Measurements from ENCODE around the gene PLPP4.

PLPP4 gene

DNA sequence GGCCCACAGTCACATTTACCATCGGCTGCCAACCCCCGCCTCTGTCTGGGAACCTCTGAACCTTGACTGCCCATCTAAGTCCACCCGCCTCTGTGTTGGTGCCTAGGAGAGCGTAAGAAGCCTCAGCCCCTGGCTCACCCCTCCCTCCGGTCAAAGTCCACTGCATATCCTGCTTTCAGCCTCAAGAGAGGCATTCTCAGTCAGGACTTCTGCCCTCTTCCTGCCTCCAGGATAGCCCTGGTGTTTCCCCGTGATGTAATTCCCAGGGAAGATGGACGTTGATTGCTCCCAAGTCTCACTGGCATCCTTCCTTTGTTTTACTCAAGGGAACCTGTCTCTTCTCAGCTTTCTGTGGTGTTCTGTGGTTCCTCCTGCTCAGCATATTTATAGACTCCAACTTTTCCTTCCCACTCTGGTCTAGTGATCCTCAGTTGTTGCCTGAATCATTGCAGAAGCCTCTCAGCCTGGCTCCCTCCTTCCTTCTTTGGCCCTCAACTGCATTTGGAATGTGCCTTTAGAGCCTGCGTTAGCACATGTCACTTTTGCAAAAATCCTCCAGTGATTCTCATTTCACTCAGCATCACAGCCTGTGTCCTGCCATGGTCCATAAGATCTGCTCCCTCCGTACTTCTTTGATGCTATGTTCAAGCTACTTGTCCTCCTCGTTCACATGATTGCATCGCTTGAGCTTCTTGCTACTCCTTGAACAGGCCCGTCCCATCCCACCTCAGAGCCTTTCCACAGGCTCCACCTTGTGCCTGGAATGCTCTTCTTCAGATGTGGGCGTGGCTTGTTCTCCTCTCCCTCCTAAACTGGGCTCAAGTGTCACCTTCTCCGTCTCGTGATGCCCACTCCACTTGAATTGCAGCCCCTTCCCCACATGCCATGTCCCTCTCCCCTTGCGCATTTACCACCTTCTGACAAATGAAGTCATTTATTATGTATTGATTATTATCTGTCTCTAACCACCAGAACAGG is 124.2 kb downstream of the PLPP4 start:
- DNase-seq = no peak

DNA sequence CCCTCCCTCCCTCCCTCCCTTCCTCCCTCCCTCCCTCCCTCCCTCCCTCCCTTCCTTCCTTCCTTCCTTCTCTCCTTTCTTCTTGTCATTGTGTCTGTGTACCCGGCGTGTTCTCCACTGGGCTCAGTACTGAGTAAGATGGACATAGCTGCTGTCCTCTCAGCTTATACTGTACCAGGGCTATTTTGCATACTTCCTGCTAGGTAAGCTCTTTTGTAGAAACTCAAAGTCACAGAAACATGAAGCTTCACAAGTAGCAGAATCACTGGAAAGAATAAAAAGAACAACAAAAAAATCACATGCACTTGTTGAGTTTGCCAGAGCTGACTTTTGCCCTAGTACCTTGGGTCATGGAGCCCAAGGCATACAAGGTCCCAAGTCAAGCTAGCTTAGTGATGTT is 125.7 kb downstream of the PLPP4 start:
- no peak for DNase-seq

DNA sequence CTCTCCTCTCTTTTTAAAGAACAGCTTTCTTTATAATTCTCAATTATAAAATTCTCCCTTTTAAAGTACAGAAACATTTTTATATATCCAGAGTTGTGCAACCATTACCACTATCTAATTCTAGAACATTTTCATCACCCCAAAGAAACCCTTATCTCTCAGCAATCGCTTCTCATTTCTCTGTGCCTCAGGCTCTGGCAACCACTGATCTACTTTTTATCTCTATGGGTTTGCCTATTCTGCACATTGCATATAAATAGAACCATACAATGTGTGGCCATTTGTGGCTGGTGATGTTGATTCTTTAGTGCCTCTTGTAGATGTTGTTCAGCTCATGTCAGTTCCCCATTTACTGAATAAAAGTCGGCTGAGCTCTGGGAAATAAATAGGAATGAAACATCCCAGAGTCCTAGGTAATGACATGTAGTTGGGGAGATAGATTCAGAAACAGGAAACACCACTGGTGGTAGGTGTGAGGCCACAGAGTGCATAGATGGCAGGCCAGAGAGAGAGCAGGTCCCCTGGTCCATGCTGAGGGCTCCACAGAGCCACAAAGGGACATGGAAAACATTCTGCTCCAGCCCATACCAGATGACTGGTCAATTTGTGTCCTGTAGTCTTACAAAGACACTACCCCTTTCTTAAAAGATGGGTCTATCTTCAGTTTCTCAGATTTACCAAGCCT is 126.5 kb downstream of the PLPP4 start:
- no peak for DNase-seq

DNA sequence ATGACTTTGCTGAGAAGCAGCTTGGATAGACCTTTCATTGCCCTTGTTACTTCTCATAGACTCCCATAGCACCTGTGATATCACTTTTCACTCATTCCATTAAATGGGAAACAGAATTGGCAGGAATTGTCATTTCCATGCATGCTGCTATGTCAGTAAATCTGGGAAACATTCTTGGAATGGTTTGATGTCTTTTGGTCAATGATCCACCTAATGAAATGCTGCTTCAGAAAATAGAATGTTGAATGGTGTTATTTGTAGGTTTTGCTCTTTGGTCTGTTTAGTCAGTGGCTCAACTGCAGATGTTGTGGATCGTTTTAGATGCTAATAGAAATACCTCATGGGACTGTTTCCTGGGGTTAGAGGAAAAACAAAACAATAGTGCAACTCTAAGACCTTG is 127.8 kb downstream of the PLPP4 start:
- no peak for DNase-seq

DNA sequence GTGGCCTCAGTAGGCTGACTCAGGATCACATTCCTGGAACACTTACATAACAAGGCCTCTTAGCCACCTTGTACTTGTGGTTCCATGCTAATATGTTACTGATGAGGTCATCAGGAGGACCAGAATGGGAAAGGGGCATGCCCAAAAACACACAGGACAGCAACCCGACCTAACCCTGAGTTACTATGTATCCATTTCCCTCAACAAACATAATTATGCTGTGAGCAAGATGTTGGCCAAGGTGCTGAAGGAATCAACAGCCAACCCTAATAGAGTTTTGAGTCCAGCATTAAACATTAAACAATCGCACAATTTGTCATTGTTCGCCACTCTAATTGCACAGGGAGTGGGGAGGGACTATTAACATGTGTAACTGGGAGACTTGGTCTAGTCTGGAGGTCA is 129.4 kb downstream of the PLPP4 start:
- DNase-seq = no peak

DNA sequence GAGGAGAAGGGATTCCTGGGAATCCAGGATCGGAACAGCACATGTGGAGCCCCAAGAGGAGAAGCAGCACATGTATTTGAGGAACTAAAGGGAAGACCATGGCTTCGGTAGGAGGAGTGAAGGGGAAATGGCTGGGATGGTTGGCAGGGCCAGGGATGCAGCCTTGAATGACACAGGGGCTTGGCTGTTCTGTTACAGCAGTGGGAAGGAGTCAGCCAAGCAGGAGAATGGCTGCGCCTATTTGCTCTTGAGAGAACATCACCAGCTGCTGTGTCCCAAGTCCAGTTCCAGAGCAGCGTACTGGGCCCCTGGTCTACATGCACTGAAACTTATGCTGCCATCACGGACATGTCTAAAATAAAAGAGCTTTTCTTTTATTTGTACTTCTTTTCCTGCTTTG is 130.0 kb downstream of the PLPP4 start:
- DNase-seq = no peak

DNA sequence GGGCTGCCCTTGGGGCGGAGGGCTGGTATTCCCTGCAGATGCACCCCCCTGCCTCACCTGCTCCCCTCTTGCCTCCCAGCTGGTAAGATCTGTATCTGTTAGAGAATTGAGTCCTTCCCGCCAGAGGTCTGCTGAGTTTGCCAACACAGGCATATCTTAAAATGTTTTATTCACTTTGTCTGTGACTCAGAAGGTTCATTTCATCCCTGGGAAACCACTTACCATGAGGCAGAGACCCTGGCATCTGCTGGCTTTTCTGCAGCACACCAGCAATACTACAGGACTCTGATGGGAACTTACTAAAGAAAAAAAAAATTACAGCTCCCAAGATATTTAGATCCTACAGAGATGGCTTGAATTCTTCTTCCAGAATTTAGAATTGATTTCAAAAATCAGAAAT is 131.3 kb downstream of the PLPP4 start:
- DNase-seq = no peak

DNA sequence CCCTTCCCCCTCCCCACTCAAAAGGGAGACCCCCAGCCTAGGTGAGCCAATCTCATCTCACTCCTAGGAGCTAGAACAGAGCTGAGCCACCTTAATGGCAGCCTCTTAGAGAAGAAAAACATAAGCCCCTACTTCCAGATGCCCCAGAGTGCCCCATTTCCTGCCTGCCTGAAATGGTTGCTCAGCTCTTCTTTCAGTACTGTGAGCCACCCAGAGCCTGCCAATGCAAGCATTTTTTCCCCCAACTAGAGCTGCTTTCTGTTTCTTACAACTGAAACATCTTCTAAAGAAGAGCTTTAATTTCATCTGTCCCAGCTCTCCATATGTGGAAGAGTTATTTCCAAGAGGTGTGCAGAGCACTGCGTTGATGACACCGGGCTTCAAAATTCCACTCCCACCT is 136.7 kb downstream of the PLPP4 start:
- DNase-seq = no peak

DNA sequence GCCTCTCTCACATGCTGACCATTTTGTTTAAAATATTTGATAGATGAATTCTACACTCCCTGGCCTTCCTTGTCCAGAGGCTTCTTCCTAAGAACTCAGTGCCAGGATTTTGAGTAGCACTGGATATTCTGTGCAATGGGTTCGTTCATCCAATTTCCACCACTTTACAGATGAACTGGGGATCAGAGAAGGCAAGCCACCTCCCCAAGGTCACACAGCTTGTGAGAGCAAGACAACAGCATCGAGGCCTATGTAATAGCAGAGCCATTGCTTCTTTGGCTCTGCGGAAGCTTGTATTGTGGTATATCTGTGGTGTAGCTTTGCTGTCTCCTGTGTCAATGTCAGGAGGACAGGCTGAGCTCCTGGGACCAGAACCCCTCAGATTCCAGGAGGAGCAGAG is 140.9 kb downstream of the PLPP4 start:
- DNase-seq = no peak

DNA sequence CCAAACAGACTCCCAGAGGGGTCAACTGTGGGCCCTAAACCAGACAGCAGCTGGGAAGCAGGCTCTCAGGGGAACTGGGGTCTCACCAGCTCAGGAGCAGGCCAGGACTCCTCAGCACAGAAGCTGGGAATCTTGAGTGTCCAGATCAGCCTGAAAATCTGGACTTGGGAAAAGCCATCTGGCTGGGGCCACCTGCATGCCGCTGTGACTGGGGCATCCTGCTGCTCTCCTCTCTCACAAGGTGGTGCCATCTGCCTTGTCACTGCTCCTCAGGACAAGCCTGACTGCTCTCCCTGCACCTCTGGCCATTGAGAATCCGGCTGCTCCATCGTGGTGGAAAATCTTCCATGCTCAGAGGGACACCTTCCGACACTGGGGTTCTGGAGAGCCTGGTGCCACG is 141.4 kb downstream of the PLPP4 start:
- no peak for DNase-seq

DNA sequence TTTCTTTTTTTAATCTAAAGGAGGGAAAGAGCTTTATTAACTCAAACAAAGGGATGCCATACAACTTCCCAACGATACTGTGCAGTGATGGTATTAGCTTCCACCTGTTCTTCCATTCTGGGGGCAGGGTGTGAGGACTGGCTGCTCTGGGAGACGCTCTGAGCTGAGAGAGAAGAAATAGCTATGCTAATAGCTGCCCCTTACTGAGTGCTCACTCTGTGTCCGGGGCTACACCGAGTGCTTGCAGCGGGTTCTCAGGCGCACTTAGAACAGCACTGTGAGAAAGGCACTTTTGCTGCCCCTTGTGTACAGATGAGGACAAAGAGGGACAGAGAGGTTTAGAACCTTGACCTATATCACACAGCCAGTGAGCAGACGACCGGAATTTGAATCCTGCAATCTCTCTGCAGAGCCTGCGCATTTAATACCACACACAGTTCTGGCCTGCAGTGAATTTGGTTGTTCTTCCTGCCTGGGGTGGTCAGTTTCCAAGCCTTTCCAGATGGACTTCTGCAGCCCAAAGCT is 142.2 kb downstream of the PLPP4 start:
- DNase-seq = no peak

DNA sequence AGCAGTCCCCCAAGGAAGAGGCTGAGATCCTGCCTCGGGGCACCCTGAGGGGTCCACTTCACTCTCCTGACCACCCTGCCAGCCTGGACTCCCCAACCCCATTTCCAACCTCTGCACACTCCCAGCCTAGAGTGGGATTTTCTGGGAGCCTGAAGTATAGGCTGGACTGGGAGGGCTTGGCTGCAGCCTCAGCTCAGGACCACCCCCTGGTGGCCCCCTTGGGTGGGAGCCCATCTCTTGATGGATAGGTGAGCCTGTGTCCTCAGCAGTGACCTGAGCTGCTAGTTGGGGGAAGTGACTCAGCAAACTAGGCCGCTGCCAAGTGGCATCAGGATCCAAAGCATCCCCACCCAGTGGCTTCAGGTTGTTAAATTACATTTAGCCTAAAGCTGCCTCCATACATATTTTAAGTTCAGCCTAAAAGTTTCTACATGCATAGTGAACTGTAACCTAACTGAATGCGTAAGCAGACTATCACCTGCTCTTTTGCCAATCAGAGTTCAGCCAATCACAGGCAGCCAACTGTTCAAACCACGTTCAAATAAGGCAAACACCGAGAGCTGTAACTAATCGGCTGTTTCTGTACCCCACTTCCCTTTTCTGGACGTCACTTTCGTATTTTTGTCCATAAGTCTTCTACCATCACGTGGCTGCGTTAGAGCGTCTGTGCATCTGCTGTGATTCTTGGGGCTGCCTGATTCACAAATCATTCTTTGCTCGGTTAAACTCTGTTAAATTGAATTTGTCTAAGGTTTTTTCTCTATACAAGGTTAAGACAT is 144.0 kb downstream of the PLPP4 start:
- peak; percentile 6 for DNase-seq

DNA sequence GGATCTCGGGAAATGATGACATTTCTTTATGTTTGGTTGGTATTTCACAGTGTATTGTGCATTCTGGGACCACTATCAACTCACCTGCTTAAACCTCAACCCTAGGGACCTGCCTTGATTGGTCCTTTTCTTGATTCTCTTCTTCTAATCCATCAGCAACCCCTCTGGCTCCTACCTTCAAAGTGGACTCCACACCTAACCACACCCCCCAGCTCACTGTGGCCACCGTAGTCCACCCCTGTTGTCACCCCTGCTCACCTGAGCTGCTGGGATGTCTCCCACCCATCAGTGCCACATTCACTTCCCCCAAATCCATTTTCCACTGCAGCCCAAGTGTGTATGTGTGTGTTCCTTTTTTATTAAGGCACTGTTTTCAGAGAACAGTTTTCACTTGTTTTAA is 145.0 kb downstream of the PLPP4 start:
- no peak for DNase-seq

DNA sequence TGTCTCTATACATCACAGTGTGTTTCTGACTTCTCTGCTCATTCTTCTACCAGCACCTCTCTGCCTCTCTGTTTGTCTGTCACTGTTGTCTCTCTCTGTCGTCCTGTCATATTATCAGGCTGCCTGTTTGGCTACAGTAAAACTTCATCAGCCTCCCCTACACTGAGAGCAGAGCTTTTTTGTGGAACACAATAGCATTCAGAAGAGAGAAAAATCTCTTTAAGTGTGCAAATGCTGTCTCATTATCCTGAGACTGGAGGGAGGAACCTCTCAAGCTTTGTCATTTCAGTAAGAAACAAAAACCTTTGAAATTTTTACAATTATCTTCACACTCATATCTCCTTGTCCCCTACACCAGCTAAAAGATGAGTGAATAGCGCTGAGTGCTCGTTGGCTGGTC is 148.4 kb downstream of the PLPP4 start:
- no peak for DNase-seq

DNA sequence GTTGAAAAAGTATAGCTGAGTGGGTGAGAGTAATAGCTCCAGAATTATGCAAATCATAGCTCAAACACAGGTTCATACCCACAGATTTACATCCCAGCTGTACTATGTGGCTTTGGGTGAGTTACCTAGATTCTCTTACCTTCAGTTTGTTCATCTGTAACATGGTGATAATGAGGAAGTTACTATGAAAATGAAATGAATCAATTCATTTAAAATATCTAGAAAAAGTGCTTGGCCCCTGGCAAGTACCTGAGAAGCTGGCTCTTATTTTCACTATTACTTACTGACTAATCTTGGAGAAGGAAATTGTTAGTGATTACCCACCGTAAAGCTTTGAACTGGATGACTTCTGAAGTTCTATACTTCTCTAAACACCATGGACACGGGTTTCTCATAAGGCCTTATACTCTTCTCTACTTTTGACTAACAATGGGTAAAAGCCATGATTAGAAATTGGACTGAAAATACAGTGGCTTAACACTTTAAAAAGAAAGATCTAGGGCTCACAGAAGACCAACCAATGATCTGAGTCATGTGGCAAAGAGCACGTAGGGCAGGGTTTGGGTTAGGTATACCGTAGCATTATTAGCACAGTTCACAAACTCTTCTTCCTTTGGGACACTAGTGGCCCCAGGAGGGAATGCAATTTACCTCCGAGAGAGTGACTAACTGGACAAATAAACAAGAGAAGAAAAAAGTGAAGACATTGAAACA is 149.2 kb downstream of the PLPP4 start:
- DNase-seq = no peak

DNA sequence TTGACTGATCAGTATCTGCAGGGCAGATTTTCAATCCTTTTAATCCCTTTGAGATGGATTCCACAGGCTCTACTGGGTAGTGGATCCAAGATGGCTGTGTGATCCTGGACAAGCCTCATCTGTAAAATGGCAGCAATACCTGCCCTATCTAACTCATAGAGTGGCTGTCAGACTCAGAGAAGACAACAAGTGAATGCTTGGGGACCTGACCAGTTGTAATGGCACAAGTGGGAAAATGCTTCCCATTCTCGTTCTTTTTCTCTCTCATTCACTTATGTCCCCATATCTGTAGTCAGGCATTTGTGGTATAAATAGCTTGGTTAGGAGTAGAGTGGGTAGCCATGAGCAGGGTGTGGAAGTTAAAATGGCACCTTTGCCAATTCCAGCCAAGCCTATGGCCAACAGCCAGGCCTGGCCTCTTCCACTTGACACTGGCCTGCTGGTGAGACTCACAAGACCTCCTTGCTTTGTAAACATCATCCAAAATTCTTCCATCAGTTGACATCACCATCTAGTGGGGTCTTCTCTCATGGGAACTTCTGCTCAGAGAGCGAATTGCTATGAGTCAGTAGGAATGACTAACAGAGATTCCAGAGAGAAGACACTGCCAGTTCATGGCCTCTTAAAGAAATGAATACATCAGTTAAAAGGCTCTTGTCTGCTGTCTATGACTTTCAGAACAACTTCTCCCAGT is 150.1 kb downstream of the PLPP4 start:
- no peak for DNase-seq

DNA sequence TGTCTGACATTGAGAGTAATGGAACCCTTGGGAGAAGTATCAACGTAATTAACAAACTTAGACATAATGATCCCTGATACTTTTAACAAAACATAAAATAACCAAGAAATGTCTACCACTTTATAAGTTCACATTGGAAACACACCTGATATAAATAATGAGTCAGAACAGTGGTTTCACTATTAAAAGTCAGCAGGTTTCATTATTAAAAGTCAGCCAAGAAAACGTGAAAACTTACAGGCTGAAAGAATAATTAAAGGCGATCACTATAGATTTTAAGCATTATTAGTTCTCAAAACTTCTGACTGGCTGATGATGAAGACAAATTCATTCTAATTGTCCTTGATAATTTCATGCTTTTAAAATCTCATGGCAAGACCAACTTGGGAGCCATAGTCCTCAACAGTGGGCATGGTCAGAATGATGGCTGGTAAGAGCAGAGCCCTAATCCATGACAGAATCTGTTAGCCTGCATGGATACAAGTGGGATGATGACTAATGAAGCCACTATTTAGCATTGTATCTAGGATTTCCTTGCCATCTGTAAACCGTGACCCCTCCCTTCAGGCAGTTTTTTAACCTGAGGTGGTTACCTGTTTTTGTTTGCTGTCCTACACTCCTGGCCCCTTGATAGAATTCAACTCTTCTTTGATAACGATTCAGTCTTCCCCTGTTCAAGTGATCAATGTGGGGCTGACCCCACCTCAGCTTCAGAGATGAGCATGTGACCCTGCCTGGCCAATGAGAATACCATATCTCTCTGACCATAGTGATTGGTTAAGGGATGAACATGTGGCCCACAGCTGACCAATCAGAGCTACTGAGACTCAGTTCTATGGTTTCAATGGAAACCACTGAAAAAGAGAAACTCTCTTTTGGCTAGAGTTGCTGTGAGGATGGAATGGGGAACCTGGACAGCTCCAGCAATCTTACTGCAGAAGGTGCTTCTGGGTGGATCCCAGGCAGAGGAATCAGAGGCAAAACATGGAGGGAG is 151.0 kb downstream of the PLPP4 start:
- DNase-seq = no peak

DNA sequence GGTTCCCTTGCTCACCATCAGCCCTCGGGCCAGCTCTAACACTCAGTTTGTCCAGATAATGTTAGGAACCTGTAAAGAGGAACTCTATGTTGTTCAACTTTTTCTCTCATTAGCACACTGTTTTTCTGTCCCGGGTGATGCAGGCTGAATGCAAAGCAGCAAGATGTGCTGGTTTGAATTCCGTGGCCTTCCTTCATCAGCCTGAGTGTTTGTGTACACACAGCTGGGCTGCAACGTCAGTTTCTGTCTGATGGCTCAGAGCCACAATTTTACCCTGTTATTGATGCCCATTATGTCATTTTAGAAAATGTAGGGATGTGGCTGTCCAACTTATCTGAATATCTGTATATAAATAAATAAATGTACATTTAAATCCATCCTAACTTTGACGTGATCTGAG is 152.0 kb downstream of the PLPP4 start:
- no peak for DNase-seq

DNA sequence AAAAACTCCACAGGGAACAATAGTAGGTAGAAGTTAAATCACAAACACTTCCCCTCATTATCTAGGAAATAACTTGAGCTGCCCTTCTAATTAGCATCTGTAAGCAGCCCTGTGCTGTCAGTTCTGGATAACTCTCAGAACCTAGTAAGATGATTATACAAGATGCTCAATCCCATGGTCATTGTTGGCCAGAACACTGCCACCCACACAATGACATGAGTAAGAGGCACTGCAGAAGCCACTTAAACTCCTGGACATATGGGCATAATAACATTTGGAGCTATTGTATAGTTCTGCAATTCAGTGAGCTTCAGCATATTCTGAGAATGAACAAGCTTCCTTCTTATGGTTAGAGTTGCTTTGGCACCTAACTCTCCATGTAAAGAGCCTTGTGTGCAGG is 153.8 kb downstream of the PLPP4 start:
- DNase-seq = no peak

DNA sequence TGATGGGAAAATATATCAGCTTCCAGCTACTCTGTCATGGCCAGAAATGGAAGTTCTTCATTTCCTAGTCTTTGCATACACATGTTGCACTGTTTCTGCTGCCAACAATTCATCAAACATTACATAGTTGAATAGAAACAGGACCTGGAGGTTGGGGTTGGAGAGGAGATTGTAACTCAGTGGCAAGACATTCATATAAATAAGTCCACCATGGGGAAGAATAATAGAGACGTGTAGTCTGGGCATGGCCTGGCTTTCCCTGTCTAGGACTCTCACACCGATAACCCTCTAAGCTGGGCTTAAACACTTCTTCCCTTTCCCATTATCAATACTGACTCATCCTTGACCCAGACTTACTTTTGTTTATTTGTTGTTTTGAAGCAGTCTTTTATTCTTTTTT is 155.7 kb downstream of the PLPP4 start:
- DNase-seq = no peak

DNA sequence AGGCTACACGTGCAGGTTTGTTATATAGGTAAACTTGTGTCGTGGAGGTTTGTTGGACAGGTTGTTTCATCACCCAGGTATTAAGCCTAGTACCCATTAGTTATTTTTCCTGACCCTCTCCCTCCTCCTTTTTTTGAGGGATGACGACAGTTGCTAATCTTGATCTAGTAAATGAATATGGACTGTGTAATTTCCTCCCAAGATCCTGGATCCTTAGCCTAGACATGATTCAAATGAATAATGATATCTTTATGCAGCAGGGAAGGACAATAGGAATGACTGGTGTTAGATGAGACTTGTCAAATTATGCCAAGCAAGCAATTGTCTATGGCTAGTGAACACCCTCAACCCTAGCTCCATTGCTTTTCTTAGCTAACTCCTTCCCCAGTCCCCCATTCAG is 156.2 kb downstream of the PLPP4 start:
- DNase-seq = no peak
